Measurements from ENCODE around the gene FERMT3.

The FERMT3 gene

GRCh38 chr11:64264371-64264852 lies 57.9 kb downstream of the FERMT3 start:
- ChIA-PET CTCF (interaction anchor here (1.4 to 14.6 kb wide), 3 partner anchors 14 to 60 kb away, joined by 3 to 134 read pairs (median 5); partner anchors contain the start of gene PLCB3), POLR2A (no interaction called here)
- TF ChIP-seq, protein P1, sequence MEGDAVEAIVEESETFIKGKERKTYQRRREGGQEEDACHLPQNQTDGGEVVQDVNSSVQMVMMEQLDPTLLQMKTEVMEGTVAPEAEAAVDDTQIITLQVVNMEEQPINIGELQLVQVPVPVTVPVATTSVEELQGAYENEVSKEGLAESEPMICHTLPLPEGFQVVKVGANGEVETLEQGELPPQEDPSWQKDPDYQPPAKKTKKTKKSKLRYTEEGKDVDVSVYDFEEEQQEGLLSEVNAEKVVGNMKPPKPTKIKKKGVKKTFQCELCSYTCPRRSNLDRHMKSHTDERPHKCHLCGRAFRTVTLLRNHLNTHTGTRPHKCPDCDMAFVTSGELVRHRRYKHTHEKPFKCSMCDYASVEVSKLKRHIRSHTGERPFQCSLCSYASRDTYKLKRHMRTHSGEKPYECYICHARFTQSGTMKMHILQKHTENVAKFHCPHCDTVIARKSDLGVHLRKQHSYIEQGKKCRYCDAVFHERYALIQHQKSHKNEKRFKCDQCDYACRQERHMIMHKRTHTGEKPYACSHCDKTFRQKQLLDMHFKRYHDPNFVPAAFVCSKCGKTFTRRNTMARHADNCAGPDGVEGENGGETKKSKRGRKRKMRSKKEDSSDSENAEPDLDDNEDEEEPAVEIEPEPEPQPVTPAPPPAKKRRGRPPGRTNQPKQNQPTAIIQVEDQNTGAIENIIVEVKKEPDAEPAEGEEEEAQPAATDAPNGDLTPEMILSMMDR (IDR thresholded peaks at IDR 0.05; ENCODE audit: control extremely low read depth, extremely low read depth, low read depth, missing control alignments) = no peak
- no peak for DNase-seq (ENCODE audit: extremely low spot score)

- CTCF ChIA-PET = interaction anchor here (1.3 to 14.6 kb wide), 3 partner anchors 15 to 21 kb away, joined by 3 to 134 read pairs (median 3); partner anchors contain the start of gene PLCB3
- DNase-seq (ENCODE audit: extremely low spot score) = no peak
- POLR2A ChIA-PET = interaction anchor here (0.5 to 0.7 kb wide), 3 partner anchors 20 to 1660 kb away, joined by 3 read pairs; no protein-coding TSS in a partner anchor
- TF ChIP-seq, protein P1 (IDR thresholded peaks at IDR 0.05; ENCODE audit: control extremely low read depth, extremely low read depth, low read depth, missing control alignments) = no peak
Observed at GRCh38 chr11:64265176-64266160, 58.9 kb downstream of the FERMT3 start.

GRCh38 chr11:64266339-64266738 lies 59.8 kb downstream of the FERMT3 start:
- no peak for DNase-seq (ENCODE audit: extremely low spot score)
- TF ChIP-seq, protein P1 (IDR thresholded peaks at IDR 0.05; ENCODE audit: control extremely low read depth, extremely low read depth, low read depth, missing control alignments) = no peak
- ChIA-PET CTCF (interaction anchor here (1.3 to 15.3 kb wide), 3 partner anchors 16 to 37 kb away, joined by 3 to 164 read pairs (median 134); partner anchors contain the start of genes CATSPERZ, ESRRA and PLCB3), POLR2A (no interaction called here)

GRCh38 chr11:64267207-64267945 lies 60.9 kb downstream of the FERMT3 start:
- TF ChIP-seq, protein P1 (IDR thresholded peaks at IDR 0.05; ENCODE audit: control extremely low read depth, extremely low read depth, low read depth, missing control alignments) = no peak
- no peak for DNase-seq (ENCODE audit: extremely low spot score)
- CTCF ChIA-PET = interaction anchor here (1.2 to 15.3 kb wide), 5 partner anchors 17 to 62 kb away, joined by 3 to 164 read pairs (median 23); partner anchors contain the start of genes CATSPERZ, ESRRA, FERMT3 and PLCB3
- POLR2A ChIA-PET = interaction anchor here (0.6 to 1.0 kb wide), 4 partner anchors 11 to 520 kb away, joined by 3 to 6 read pairs (median 5); no protein-coding TSS in a partner anchor

DNA sequence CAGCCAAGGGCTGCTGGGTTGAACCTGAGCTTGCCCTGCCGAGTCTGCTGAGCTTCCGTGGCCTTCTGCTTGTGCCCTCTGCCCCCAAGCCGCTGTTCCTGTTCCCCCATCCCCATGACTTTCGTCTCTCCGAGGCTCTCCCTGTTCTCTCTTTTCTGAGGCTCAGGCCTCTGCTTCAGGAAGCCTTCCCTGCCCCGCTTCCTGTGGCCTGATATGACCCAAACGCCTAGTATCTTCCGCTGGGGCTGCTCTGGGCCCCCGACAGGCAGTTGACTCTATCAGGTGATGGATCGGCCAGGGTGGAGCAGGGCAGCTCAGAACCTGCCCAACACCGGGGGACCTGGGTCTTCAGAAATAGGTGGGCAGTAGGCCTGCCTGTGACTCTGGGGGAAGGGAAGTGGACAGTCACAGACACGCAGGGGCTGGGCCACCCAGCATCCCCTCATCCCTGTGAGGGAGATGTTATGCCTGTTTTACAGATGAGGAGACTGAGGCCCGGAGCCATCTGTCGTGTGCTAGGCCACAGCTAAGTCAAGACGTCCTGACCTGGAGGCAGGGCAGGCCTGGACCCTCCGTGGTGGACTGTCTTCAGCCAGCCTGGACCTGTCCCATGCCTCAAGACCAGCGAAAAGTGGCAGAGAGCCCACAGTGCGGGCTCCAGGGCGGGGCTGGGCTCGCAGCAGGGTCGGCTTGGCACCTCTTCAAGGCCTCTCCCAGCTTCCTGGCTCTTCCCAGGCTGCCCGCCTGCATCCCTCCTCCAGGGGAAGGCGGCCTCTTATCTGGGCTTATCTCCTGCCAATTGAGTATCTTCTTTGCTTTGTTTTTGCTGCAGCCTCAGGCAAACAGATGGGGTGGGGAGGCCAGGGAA lies 61.7 kb downstream of the FERMT3 start:
- no peak for DNase-seq (ENCODE audit: extremely low spot score)
- POLR2A ChIA-PET = interaction anchor here (0.6 to 2.2 kb wide), 9 partner anchors 9 to 83 kb away, joined by 3 to 8 read pairs (median 5); partner anchors contain the start of genes BAD, FERMT3 and FKBP2
- TF ChIP-seq, protein P1 (IDR thresholded peaks at IDR 0.05; ENCODE audit: control extremely low read depth, extremely low read depth, low read depth, missing control alignments) = no peak
- CTCF ChIA-PET = interaction anchor here (0.7 to 15.3 kb wide), 9 partner anchors 13 to 64 kb away, joined by 3 to 164 read pairs (median 4); partner anchors contain the start of genes CATSPERZ, ESRRA, FERMT3 and PLCB3
